GM13977 (cell line): Measurements from ENCODE around the gene SLC24A3.

Source experiments
- DNase-seq: peaks from one replicate; pipeline ENCODE4 v3.0.0; 2012; ENCODE audit warnings: low spot score
- CTCF ChIP-seq: IDR thresholded peaks from 2 replicates; pipeline ENCODE4 v1.5.1; 2012; ENCODE audit warnings: mild to moderate bottlenecking, control low read depth; ENCODE audit not compliant: insufficient read depth; ENCODE audit errors: extremely low read depth, missing control alignments
- in situ Hi-C: fragments of 300-500 bp; cut with MboI; formaldehyde crosslinking; loops from one replicate; pipeline ENCODE4 v1.12.0; 2022; ENCODE audit warnings: low sequenced_read_pairs, low pct_unique_long_range_greater_than_20kb, mixed read lengths, inconsistent platforms; ENCODE audit not compliant: unreplicated experiment

Gene SLC24A3

GRCh38 chr20:19268426-19268825, 56.0 kb downstream of the SLC24A3 start:
- in situ Hi-C loops = no loop called here
- TF ChIP-seq CTCF = no peak
- DNase-seq = no peak

- in situ Hi-C loops = no loop called here
- DNase-seq = no peak
- TF ChIP-seq CTCF = no peak
Measured at GRCh38 chr20:19269737-19270340, 57.4 kb downstream of the SLC24A3 start.

GRCh38 chr20:19271879-19272651, 59.6 kb downstream of the SLC24A3 start:
- DNase-seq = no peak
- no peak for TF ChIP-seq CTCF
- in situ Hi-C loops = no loop called here

- DNase-seq = no peak
- in situ Hi-C loops = no loop called here
- TF ChIP-seq CTCF = no peak
Measured at GRCh38 chr20:19272976-19273654, 60.7 kb downstream of the SLC24A3 start.

- no peak for DNase-seq
- TF ChIP-seq CTCF = no peak
- in situ Hi-C loops = no loop called here
Measured at GRCh38 chr20:19274001-19274400, 61.6 kb downstream of the SLC24A3 start.

GRCh38 chr20:19274412-19275015, 62.1 kb downstream of the SLC24A3 start:
- no peak for DNase-seq
- in situ Hi-C loops = no loop called here
- TF ChIP-seq CTCF = no peak
